GM19397 (cell line): ENCODE measurements around the gene SLC16A3.

ENCODE experiments used
- ATAC-seq: cut with Tn5 transposase; IDR thresholded peaks from one replicate; pipeline ENCODE4 v1.9.1; 2021; ENCODE audit warnings: mild to moderate bottlenecking, moderate library complexity; ENCODE audit not compliant: unreplicated experiment

The SLC16A3 gene

DNA sequence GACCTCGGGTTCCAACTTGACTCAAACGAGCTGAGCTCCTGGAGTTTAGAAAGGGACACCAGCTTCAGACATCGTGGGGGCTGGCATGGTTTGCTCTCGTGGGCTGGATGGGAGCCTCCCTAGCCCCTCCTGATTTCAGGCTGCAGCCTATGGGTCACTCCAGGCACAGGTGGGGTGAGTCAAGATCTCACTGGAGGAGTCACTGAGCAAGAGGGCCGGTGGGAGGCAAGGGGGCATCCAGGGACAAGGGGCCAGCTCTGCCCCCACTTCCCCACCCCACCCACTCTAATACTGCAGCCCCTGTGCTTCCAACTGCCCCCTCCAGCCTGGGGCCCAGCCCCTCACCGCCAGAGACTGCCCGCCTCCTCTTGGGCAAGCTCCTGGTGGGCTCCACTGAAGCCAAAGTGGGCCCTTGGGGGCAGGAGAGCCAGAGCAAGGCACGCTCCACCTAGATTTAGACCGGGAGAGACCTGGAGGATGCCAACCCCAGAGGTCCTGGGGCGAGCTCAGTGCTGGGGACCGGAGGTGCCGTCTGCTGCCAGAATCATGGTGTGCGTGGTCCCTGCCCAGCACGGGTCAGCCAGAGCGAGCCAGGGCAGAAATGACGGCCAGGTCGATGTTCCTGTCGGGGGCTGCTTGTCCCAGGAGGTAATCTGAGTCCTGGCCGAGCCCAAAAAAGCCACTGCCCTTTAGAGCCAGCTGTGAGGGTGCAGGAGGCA lies 6.4 kb downstream of the SLC16A3 start:
- ATAC-seq = no peak

DNA sequence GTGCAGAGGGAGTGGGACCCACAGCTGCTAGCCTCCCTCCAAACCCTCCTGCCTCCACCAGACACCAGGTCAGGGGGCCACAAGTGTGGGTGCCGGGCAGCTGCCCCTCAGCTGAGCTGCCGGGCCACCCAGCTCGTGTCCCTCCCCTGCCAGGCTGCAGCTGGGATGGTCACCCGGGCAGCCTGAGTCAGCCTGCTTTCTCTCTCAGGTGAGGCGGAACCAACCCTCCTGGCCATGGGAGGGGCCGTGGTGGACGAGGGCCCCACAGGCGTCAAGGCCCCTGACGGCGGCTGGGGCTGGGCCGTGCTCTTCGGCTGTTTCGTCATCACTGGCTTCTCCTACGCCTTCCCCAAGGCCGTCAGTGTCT lies 6.9 kb downstream of the SLC16A3 start:
- ATAC-seq = no peak

DNA sequence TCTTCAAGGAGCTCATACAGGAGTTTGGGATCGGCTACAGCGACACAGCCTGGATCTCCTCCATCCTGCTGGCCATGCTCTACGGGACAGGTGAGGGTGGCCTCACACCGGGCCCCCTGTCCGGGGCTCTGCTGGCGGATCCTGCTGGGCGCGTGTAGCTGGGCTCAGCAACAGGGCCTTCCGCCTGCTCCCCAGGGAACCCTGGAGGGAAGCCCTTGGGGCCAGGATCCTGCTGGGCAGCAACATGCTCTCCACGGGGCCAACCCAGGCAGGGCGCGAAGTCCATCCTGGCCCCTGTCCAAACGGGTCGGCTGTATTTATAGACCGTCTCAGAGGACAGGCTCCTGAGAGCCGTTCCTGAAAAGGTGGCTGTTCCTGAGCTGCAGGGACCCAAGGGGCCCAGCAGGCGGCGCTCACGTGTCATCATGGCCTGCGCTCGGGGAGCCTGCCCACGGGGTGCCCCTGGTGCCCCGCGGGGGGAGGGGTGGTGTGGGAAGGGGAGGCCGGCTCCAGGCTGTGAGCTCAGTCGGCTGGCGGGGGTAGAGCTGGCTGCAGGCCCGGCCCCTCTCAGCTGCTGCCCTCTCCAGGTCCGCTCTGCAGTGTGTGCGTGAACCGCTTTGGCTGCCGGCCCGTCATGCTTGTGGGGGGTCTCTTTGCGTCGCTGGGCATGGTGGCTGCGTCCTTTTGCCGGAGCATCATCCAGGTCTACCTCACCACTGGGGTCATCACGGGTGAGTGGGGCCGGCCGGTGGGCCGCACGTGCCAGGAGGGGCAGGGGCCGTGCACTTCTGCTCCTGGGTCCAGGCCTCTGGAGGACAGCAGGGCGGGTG lies 7.5 kb downstream of the SLC16A3 start:
- ATAC-seq = no peak

DNA sequence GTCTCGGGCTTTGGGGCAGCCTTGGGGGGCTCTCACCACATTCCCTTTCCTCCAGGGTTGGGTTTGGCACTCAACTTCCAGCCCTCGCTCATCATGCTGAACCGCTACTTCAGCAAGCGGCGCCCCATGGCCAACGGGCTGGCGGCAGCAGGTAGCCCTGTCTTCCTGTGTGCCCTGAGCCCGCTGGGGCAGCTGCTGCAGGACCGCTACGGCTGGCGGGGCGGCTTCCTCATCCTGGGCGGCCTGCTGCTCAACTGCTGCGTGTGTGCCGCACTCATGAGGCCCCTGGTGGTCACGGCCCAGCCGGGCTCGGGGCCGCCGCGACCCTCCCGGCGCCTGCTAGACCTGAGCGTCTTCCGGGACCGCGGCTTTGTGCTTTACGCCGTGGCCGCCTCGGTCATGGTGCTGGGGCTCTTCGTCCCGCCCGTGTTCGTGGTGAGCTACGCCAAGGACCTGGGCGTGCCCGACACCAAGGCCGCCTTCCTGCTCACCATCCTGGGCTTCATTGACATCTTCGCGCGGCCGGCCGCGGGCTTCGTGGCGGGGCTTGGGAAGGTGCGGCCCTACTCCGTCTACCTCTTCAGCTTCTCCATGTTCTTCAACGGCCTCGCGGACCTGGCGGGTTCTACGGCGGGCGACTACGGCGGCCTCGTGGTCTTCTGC lies 8.4 kb downstream of the SLC16A3 start:
- ATAC-seq = no peak

DNA sequence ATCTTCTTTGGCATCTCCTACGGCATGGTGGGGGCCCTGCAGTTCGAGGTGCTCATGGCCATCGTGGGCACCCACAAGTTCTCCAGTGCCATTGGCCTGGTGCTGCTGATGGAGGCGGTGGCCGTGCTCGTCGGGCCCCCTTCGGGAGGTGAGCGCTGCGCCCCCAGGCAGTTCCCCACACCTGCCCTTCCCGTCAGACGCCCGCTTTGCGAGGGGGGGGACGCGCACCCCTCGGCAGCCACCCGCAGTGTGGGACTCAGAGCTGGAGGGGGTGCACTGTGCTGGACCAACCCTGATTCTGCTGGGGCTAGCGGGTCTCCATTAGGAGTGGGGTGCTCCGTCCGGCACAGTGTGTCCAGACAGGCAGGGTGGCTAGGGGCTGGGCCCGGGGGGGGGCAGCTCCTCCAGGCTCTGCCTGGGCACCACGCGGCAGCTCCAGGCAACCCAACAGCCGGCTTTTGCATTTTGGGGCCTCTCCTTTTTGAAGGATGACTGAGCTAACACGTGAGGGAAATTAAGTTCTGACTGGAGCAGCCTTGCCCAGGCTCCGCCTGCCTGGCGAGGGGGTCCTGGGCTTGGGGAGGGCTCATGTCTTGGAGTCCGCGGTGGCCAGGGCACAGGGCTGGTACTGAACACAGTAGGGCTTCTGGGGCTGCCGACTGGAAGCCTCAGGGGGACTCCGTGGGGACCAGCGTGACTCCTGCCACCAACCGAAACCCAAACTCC lies 9.1 kb downstream of the SLC16A3 start:
- ATAC-seq = no peak

DNA sequence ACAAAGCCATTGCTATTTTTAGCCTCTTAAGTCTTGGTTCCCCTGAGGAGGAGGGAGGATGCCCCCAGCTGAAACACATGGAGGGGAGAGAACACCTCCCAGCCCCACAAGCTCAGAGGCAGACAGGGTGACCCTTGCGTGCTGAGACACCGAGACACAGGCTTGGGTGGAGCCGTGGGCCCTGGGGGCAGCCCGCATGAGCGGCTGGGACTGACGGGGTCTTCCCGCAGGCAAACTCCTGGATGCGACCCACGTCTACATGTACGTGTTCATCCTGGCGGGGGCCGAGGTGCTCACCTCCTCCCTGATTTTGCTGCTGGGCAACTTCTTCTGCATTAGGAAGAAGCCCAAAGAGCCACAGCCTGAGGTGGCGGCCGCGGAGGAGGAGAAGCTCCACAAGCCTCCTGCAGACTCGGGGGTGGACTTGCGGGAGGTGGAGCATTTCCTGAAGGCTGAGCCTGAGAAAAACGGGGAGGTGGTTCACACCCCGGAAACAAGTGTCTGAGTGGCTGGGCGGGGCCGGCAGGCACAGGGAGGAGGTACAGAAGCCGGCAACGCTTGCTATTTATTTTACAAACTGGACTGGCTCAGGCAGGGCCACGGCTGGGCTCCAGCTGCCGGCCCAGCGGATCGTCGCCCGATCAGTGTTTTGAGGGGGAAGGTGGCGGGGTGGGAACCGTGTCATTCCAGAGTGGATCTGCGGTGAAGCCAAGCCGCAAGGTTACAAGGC lies 9.8 kb downstream of the SLC16A3 start:
- no peak for ATAC-seq

DNA sequence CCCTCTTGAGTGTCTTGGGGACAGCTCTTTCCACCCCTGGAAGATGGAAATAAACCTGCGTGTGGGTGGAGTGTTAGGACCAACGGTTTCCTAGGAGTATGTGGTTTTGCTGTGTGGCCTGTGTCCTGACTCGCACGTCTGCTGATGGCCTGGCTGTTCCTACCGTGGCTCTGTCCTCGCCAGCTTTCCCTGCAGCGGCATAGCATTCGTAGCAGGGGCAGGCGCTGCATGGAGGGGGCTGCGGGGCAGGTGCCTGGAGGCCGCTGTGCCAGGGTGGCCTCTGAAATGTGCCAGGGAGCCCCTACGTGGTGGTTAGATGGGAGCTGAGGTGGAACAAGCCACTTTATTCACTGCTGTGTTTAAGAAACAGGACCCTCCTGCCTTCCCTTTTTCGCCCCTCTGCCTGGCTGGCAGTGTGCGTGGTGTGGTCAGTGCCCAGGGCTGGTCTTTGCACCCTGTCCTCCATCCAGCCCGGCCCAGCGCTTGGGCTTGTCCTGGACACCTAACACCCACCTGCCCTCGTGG lies 10.6 kb downstream of the SLC16A3 start:
- ATAC-seq = no peak

DNA sequence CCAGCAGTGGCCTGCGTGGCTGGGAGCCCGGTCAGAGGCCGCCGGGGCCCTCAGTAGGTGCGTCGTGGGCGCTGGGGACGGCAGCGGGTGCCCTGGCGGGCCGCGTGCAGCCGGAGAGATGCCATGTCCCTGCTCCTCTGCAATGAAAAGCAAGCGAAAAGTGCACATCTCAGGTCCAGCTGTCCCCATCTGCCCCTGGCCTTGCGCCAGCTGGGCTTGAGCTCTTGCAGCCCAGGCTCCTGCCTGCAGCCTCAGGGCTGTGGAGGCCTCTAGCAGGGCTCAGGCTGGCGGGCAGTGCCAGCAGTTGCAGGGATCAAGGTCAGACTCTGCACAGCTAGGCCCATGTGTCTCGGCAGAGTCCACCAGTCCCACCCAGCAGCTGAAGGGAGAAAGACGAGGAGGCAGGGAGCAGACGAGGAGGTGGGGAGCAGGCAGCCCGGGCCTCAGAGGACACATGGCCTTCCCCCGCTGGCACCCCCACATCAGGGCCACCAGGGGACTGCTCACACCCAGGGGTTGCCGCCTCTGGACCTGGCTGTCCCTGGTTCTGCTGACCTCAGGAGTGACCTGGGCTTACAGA lies 11.2 kb downstream of the SLC16A3 start:
- ATAC-seq = no peak

DNA sequence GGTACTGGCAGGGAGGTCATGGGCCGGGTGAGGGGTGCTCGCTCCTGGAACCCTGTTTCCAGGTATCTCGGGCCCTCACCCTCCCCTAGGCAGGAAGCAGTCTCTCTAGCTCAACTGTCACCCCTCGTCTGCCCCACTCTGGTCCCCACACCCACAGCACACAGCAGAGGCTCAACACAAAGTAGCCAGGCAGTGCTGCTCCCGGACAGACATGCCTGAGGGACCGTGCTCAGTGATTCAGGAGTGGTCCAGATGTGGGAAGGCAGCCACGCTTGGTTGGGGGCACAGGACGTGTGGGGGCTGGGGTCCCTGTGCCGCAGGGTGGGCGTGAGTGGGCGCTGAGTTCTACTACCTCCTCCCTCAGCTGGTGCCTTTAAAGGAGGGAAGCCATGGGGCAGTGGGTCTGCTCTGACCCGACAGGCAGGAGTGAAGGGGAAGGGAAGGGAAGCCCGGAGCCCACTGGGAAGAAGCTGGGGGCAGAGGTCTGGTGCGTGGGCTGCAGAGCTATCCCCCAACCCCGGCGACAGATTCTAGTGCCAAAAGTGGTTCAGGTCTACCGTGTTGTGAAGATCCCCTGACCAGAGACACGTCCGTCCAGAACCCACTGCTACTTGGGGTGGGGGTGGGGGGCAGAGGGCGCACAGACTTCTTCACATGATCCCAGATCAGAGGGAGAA lies 11.8 kb downstream of the SLC16A3 start:
- no peak for ATAC-seq

DNA sequence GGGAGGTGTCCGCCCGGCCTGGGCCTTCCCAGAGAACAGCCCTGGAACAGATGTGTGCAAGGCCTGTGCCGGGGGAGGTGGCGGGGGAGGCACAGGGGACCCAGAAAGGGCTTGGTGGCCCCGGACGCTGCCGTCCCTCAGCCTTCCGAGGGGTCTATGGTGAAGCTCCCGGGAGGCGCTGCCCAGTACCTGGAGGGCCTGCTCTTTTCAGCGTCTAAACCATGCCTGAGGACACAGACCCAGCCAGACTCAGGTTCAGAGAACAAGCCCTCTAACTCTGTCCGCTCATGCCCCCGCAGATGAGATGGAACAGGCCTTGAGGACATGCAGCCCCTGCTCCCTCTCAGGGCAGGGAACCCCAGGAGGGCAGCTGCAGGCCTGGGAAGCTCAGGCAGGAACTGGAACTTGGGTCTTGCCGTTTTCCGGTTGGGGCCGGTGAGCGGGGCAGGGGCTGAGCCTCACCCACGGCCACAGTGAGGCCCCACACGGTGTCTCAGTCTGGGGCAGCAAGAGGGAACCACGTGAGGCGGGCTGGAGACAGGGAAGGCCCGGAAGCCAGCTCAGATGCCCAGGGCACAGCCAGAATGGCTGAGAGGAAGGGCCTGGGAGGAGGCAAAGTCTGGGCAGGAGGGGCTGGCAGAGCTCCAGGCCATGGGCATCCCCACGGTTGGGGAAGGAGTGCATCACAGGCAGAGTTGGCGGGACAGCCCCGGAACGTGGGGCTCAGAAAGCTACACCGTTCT lies 12.5 kb downstream of the SLC16A3 start:
- no peak for ATAC-seq

DNA sequence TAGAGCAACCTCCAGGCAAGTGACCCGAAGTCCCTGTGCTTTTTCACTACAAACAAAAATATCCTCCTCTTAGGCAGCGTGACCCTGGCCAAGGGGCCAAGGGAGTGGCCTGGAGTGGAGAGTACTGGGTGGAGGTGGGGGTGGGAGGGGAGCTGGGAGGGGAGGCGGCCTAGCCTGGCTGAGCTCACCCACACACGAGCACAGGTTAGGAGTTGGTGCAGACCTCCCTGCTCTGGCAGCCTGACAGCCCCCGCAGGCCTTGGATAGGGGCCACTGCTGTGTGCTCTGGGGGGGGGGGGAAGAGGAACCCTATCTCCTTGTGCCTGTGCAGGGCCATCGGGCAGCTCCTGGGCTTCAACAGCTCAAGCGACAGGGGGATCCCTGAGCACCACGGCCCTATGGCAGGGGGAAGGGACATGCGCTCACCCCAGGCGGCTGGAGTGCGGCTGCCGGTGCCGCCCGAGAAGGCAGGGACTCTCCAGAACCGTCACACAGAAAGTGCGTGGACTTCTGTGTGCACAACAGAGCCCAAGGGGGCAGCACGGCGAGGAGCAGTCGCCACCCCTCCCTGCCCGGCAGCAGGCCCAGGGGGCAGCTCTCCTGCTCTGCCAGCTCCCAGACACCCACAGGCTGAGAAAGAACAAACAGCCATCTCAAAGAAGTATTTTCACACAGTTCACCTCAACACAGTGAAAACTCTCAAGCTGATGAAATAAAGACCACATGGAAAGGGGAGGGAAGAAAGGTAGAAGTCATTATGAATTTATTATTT lies 13.3 kb downstream of the SLC16A3 start:
- ATAC-seq = no peak

DNA sequence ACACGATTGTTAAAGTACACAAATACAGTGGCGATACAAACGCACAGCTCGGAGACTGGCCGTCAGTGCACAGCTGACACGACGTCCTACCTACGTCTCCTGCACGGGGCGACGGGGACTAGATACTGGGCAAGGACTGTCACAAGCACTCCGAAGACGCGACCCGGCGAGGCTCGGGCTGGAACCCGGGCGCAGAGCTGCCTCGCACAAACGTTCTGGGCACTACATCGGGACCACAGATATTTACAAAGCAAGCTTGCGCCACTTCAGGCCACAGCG lies 13.8 kb downstream of the SLC16A3 start:
- no peak for ATAC-seq

DNA sequence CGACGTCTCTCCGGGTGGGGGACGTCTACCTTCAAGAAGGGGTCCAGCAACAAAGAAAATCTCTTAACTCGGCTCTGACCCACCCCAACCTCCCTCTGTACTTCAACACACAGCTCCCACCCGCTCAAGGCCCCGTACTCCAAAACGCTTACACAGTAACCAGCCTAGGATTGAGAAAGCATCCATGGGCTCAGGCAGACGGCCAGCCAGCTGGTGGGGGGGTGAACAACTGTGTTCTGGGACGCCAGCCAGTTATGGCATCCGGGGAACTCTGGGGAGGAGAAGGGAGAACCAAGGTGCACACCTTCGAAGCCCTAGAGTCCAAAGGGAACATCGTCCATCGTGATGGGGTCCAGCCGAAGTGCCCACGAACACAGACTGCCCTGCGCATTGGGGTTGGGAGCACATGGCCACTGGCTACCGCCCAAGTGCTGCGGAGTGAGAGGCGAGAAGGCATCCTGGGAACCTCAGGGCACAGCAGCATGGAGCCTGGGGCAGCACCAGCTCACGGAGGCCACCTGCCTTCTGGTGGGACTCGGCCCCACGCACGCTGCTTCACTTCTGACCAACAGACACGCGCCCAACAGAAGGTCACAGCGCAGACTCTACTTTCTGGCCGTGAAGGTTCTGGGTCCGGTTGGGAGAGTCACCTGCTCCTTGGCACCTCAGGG lies 14.3 kb downstream of the SLC16A3 start:
- no peak for ATAC-seq

DNA sequence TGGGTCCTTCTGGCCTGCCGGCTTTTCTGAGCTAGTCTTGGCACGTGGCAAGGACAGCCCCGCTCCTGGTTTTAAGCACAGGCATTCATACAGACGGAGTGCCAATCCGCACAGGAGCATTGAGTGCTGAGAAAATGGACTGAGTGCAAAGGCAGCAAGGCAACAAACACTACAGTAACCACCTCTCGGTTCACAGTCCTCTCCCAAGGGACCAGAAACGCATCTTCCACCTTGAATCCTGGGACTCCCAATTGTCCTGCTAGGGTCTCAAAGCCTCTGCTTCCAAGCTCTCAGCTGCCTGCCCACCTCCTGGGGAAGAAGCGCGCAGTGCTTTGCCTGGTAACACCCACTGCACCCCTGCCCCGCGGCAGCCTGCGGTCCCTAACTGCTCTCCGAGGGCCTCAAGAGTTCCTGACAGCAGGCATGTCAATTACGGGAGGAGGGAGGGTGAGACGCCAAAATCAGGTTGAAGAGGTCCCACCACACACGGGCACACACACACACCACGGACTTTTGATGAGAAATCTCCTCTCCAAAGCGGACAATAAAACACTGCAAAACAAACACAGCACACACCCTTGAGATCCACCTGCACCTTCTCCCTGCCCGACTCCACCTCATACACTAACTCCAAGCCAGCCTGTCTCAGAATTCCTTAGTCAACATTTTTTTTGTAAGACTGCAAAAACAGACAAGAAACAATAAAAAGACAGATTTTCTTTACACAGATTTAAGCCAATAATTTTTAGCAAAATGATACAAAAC lies 15.0 kb downstream of the SLC16A3 start:
- no peak for ATAC-seq

DNA sequence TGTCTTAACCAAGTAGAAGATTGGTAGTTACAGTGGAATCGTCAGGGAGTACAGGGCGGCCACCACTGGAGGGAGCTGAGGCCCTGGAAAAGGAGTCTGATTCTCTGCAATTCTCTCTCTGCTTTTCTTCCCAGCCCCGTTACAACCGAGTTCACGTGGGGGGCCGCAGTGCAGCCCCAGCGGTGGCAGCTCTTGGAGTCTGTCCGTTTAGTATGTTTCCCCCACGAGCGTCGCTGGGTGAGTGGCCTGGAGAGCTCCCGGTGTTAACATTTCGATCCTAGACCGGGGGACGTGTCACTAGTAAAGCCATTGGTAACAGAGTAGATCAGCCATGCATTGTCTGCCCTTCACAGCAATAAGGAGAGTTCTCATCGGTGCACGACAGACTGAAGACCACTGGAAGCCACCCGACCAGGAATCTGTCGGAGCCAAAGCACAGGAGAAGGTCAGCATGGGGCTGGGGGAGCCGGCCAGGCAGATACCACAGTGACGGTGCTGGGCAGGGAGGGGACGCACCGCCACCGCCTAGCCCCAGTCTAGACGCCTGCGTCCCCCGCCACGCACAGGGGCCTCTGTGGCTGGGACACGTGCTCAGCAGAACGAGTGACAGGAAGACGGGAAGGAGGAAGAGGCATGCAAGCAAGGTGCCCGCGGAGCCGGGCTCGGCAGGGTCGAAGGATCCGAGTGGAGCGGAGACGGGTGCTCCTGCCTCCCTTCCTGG lies 15.7 kb downstream of the SLC16A3 start:
- no peak for ATAC-seq
